Activated gamma-delta T cell (primary cell): ENCODE measurements around the gene MPZL2.

Experiments
- DNase-seq: peaks from one replicate; lab custom pipeline; 2025; lab: John Stamatoyannopoulos, UW

The MPZL2 gene

GRCh38 chr11:118219732-118220131 is 44.4 kb downstream of the MPZL2 start:
- DNase-seq, result no peak

- no peak for DNase-seq
Measured at GRCh38 chr11:118219244-118219643, 44.9 kb downstream of the MPZL2 start.

GRCh38 chr11:118217575-118217974 is 46.5 kb downstream of the MPZL2 start:
- DNase-seq, result no peak

- no peak for DNase-seq
Measured at GRCh38 chr11:118216621-118217481, 47.2 kb downstream of the MPZL2 start.

GRCh38 chr11:118215765-118216164 is 48.3 kb downstream of the MPZL2 start:
- DNase-seq, result no peak

GRCh38 chr11:118215262-118215661 is 48.8 kb downstream of the MPZL2 start:
- DNase-seq, result no peak

GRCh38 chr11:118214210-118214914 is 49.7 kb downstream of the MPZL2 start:
- no peak for DNase-seq

GRCh38 chr11:118213781-118214180 is 50.3 kb downstream of the MPZL2 start:
- DNase-seq, result no peak

GRCh38 chr11:118213201-118213600 is 50.9 kb downstream of the MPZL2 start:
- no peak for DNase-seq

GRCh38 chr11:118212781-118213191 is 51.3 kb downstream of the MPZL2 start:
- no peak for DNase-seq

- no peak for DNase-seq
Measured at GRCh38 chr11:118212131-118212725, 51.9 kb downstream of the MPZL2 start.

GRCh38 chr11:118211006-118211405 is 53.1 kb downstream of the MPZL2 start:
- no peak for DNase-seq

- DNase-seq, result no peak
Measured at GRCh38 chr11:118210323-118210722, 53.8 kb downstream of the MPZL2 start.

GRCh38 chr11:118209033-118209432 is 55.1 kb downstream of the MPZL2 start:
- no peak for DNase-seq

GRCh38 chr11:118207079-118207478 is 57.0 kb downstream of the MPZL2 start:
- DNase-seq, result no peak

- DNase-seq, result no peak
Measured at GRCh38 chr11:118206391-118207031, 57.6 kb downstream of the MPZL2 start.

- no peak for DNase-seq
Measured at GRCh38 chr11:118205606-118206378, 58.3 kb downstream of the MPZL2 start.
